Measurements from ENCODE around the gene PTPRC.

DNA sequence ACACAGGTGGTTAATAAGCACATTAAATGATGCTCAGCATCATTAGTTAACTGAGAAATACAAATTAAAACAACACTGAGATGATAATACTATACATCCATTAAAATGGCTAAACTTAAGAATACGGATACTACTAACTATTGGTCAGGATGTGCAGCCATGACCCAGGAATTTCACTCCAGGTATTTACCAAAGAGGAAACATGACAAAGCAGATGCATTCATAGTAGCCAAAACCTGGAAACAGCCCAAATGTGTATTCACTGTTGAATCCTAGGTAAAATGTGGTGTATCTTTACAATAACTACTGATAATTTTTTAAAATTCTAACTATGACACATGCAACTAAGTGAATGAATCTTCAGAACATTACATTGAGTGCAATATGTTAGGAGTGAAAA lies 73.0 kb downstream of the PTPRC start:
- no peak for TF ChIP-seq POLR2AphosphoS5 (IDR thresholded peaks at IDR 0.05; ENCODE audit: low read depth, low read length)
- TF ChIP-seq, protein P1, sequence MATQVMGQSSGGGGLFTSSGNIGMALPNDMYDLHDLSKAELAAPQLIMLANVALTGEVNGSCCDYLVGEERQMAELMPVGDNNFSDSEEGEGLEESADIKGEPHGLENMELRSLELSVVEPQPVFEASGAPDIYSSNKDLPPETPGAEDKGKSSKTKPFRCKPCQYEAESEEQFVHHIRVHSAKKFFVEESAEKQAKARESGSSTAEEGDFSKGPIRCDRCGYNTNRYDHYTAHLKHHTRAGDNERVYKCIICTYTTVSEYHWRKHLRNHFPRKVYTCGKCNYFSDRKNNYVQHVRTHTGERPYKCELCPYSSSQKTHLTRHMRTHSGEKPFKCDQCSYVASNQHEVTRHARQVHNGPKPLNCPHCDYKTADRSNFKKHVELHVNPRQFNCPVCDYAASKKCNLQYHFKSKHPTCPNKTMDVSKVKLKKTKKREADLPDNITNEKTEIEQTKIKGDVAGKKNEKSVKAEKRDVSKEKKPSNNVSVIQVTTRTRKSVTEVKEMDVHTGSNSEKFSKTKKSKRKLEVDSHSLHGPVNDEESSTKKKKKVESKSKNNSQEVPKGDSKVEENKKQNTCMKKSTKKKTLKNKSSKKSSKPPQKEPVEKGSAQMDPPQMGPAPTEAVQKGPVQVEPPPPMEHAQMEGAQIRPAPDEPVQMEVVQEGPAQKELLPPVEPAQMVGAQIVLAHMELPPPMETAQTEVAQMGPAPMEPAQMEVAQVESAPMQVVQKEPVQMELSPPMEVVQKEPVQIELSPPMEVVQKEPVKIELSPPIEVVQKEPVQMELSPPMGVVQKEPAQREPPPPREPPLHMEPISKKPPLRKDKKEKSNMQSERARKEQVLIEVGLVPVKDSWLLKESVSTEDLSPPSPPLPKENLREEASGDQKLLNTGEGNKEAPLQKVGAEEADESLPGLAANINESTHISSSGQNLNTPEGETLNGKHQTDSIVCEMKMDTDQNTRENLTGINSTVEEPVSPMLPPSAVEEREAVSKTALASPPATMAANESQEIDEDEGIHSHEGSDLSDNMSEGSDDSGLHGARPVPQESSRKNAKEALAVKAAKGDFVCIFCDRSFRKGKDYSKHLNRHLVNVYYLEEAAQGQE (IDR thresholded peaks at IDR 0.05; ENCODE audit: insufficient read depth in 1 of 2, low read depth in 2 of 2, low read length in 2 of 2), result no peak
- TF ChIP-seq FOXP2 (optimal IDR thresholded peaks at IDR 0.05; ENCODE audit: borderline replicate concordance, extremely low read depth, extremely low read length, insufficient read depth), result no peak

All from PFSK-1 (cell line).